Measurements from ENCODE around the gene TJP1.
A peak's percentile ranks its signal among the peaks of the same experiment; 100 is the strongest.

The TJP1 gene

DNA sequence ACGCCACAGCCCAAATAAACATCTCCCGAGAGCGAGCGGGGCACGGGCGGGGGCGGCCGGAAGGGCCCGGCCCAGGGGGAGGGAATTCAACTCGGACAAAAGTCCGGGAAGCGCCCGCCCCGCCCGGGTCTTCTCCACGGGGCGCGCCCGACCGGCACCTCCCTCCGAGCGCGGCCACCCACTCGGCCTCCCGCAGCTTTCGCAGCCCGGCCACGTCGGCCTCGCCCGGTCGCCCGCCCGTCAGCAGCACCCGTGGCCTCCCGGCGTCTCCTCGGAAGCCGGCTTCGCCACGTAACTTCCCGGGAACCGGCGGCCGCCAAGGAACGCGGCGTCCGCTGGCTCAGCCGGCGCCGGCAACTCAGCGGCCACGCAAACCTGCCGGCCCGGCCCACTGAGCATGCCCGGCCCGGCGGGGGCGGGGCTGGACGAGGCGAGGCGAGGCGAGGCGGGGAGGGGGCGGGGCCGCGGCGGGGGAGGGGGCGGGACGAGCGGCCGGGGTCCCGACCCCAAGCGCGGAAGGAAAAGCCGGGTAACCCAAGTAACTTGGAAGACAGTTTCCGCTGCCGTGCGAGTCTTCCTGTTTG, at the start of gene TJP1:
TSS of gene TJP1 (minus strand) at position 369 of the 584 bp plus-strand sequence. CDS start 440 bp downstream, outside the sequence.
- DNase-seq = no peak

- no peak for DNase-seq
These were observed 49.1 kb upstream of the TJP1 start for GRCh38 chr15:29871401-29871800.

DNA sequence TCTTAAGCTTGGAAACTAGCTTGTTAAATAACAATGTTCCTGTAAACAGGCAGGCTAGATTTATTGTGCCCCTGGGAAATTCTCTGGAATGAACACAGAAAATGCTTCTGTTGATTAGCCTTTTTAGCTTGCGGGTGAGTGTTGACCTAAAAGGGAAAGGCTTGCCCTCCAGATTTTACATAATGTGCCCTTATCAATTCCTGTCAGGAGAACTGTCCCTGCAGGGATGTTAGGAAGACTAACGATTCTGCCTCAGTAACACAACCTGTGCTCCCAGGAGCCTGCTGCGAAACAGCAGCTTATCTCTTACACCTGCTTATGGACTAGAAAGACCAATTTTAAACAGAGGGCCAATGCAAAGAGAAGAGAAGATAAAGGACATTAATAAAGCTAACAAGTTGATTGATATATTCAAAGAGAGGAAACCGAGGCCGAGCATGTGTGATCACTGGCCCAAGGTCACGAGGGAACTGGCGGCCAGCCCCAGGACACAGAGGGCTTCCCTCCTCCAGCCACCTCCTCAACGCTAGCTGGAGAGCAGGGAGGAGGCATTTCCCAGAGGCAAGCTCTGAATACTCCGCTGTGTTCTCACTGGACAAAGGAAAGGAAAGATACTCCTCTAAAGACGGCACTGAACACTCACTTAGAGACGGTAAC, 48.4 kb upstream of the TJP1 start:
- no peak for DNase-seq

- DNase-seq = no peak
These were observed 45.2 kb upstream of the TJP1 start for GRCh38 chr15:29867241-29868000.

- no peak for DNase-seq
These were observed 44.1 kb upstream of the TJP1 start for GRCh38 chr15:29866337-29866736.

GRCh38 chr15:29864501-29864900, 42.2 kb upstream of the TJP1 start:
- no peak for DNase-seq

DNA sequence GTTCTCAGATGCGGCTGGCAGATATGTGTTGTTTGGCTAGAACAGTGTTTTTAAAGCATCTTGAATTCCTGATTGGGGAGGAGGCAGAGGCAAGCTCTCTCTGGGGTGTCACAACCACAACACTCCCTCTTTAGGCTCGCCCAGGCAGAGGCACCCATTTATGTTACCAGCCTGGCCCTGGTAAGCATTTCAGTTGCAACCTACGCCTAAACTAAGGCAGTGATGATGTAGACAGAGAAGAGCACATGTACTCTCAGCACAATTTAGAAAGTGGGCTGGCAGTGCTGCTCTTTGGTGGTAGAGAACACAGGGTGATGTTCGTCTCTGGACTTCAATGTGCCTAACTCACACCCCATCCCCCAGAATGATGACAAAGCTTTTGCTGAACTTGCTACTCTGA, 41.2 kb upstream of the TJP1 start:
- DNase-seq = no peak

- no peak for DNase-seq
These were observed 40.0 kb upstream of the TJP1 start for GRCh38 chr15:29862271-29862670.

DNA sequence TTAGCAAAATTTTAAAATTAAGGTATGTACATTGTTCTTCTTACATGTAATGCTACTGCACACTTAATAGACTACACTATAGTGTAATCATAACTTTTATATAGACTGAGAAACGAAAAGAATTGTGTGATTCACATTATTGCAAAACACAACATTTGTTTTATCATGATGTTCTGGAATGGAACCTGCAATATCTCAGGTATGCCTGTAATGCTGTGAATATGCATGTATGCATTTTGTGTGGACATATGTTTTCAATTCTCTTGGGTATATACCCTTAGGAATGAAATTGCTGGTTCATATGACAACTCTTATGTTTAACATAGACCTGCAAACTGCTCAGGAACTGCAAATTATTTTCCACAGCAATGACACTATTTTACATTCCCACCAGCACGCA, 38.6 kb upstream of the TJP1 start:
- DNase-seq = no peak

- peak; percentile 22 for DNase-seq
These were observed 37.9 kb upstream of the TJP1 start for GRCh38 chr15:29859973-29860715.

GRCh38 chr15:29859293-29859692, 37.0 kb upstream of the TJP1 start:
- DNase-seq = no peak

DNA sequence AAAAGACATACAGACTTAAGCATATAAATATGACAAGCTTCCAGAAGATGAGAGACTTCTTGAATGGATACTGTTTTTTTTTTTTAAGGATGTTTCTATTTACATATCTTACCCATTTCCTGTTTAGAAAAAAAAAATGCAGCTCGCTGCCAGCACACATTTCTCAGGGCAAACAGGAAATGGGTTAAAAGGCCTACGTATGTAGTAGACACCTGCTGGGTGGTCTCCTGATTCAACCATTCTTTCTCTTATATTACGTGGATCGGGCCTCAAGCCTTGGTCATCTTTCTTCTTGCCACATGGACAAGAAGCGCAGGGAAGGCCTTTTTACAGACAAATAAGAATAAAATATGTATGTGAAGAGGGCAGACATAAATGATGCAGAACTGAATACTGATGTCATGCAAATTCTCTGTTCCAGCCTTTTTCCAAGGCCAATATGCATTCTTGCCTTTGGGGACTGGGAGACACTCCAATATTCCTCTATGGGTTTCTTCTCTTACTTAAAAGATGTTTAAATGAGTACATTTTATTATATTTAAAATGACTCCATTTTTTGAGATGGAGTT, 35.0 kb upstream of the TJP1 start:
- DNase-seq = no peak

GRCh38 chr15:29854413-29854812, 32.1 kb upstream of the TJP1 start:
- DNase-seq = no peak

- DNase-seq = no peak
These were observed 31.1 kb upstream of the TJP1 start for GRCh38 chr15:29853211-29853987.

DNA sequence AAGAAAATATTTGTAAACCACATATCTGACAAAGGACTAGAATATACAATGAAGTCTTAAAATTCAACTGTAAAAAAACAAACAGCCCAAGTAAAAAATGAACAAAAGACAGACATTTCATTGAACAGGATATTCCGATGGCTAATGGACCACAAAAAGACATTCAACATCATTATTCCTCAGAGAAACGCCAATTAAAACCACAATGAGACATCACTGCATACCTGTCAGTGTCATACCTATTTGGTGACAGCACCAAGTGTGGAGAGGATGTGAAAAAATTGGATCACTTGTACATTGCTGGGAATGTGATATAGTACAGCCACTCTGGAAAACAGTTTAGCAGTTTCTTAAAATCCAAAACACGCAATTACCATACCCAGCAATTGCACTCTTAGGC, 29.9 kb upstream of the TJP1 start:
- DNase-seq = no peak

- DNase-seq = no peak
These were observed 27.4 kb upstream of the TJP1 start for GRCh38 chr15:29849716-29850115.

DNA sequence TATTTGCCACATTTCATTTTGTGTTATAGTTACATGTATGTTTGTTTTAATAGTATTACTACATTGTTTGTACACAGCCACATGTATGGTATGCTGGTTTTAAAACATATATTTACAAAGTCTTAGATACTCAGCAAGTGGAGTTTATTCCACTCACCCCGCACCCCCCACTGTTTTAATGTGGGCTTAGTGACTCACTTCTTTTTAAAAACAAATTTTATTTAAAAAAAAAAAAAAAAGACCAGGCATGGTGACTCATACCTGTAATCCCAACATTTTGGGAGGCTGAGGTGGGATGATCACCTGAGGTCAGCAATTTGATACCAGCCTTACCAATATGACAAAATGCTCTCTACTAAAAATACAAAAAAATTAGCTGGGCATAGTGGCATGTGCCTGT, 26.9 kb upstream of the TJP1 start:
- DNase-seq = no peak

GRCh38 chr15:29844290-29844903, 22.1 kb upstream of the TJP1 start:
- no peak for DNase-seq

DNA sequence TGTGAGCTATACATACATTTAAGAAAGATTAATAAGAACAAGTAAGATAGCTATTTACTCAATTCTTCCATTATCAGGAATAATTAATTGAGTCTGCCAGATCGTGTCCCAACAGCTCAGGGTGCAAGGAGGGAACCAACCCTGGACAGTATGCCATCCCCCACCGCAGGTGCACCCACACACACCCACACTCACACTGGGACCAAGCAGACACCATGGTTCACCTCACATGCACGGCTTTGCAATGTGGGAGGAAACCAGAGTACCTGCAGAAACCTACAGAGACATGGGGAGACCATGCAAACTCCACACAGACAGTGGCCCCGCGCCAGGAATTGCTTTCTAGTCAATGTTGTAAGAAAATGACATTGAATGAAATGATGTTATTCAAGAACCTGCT, 20.0 kb upstream of the TJP1 start:
- DNase-seq = no peak

GRCh38 chr15:29840926-29841325, 18.7 kb upstream of the TJP1 start:
- no peak for DNase-seq

DNA sequence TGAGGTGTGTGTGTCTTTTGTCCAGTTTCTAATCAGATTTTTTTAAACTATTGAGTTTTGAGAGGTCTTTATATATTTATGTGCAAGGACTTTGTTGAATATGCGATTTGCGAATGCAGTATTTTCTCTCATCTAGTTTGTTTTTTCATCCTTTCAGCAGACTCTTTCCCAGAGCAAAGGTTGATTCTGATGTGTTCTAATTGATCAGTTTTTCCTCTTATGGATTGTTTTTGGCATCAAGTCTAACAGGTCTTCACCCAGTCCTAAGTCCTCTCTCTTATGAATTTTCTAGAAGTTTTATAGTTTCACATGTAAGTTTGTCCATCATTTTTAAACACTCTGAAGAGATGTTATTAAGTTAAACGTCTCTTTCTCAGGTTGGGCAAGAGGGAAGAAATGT, 17.8 kb upstream of the TJP1 start:
- DNase-seq = no peak
